H1 (cell line): ENCODE results near the gene CCDC30. TPM values are rescaled to one million over a fixed set of nuclear protein-coding genes. Genes with fewer than 3 reads are reported as not detected.

Experiments used
- CTCF ChIA-PET: fragments of 300-600 bp; sonication (Branson Sonifier 250); formaldehyde crosslinking; loops from one replicate; lab custom pipeline; 2021; ENCODE audit not compliant: partially characterized antibody; lab: Charles Lee
- POLR2A ChIA-PET: fragments of 300-600 bp; sonication (Branson Sonifier 250); formaldehyde crosslinking; loops from one replicate; lab custom pipeline; 2021; ENCODE audit warnings: inconsistent platforms; ENCODE audit not compliant: partially characterized antibody; lab: Charles Lee
- DNase-seq, 2 experiments: peaks; one replicate each; pipeline versions ENCODE4 v3.0.0 to v3.0.0-alpha.2; 2010 to 2022; ENCODE audit warnings: low spot score in 2 of 2, low read depth in 1 of 2, mixed read lengths in 1 of 2
- FAIRE-seq: peaks from 2 replicates; lab custom pipeline; 2011; peaks lifted over from hg19 to GRCh38; lab: Jason Lieb, UNC
- H2AFZ ChIP-seq: 2 replicates; pipeline ENCODE4 v1.8.1; 2012; ENCODE audit warnings: low read length, inconsistent platforms
- H2AK5ac ChIP-seq: 2 replicates; pipeline ENCODE4 v1.6.1; 2013; ENCODE audit warnings: low read depth, low read length
- H2BK120ac ChIP-seq: replicated peaks from 2 replicates; pipeline ENCODE3; 2013; ENCODE audit warnings: low read depth, low read length, inconsistent platforms
- H2BK12ac ChIP-seq: 2 replicates; pipeline ENCODE4 v1.6.1; 2013; ENCODE audit warnings: low read depth, low read length
- H2BK15ac ChIP-seq: 2 replicates; pipeline ENCODE4 v1.6.1; 2013; ENCODE audit warnings: low read length
- H2BK20ac ChIP-seq: 2 replicates; pipeline ENCODE4 v1.6.1; 2013; ENCODE audit warnings: low read length
- H2BK5ac ChIP-seq: 2 replicates; pipeline ENCODE4 v1.6.1; 2013; ENCODE audit warnings: low read depth, low read length
- H3K14ac ChIP-seq: 2 replicates; pipeline ENCODE4 v1.6.1; 2013; ENCODE audit warnings: inconsistent platforms; ENCODE audit not compliant: insufficient read length
- H3K18ac ChIP-seq: 2 replicates; pipeline ENCODE4 v1.6.1; 2013; ENCODE audit warnings: low read length; ENCODE audit errors: extremely low read depth
- H3K23ac ChIP-seq: 2 replicates; pipeline ENCODE4 v1.6.1; 2013; ENCODE audit warnings: inconsistent platforms; ENCODE audit not compliant: insufficient read length
- H3K23me2 ChIP-seq: 2 replicates; pipeline ENCODE4 v1.6.1; 2013; ENCODE audit warnings: low read depth, low read length
- H3K27ac ChIP-seq: 2 replicates; pipeline ENCODE4 v1.6.1; 2011; ENCODE audit warnings: low read depth, low read length, inconsistent platforms
- H3K27me3 ChIP-seq, 4 experiments: replicated peaks in 1 of 4; 1 replicate in 1 of 4; 2 replicates in 3 of 4; pipeline versions ENCODE4 v1.6.1 to v1.8.1; 2011 to 2013; ENCODE audit warnings: low read length in 3 of 4, mild to moderate bottlenecking in 3 of 4, inconsistent platforms in 2 of 4, mixed read lengths in 2 of 4, moderate library complexity in 1 of 4; ENCODE audit not compliant: control insufficient read depth in 3 of 4, insufficient read depth in 3 of 4; ENCODE audit errors: extremely low read depth in 1 of 4
- H3K36me3 ChIP-seq, 4 experiments: 2 replicates each; pipeline versions ENCODE4 v1.6.1 to v1.8.1; 2011 to 2013; ENCODE audit warnings: mild to moderate bottlenecking in 4 of 4, low read length in 3 of 4, moderate library complexity in 2 of 4, control low read depth in 1 of 4, inconsistent platforms in 1 of 4; ENCODE audit not compliant: insufficient read depth in 4 of 4, control insufficient read depth in 2 of 4
- H3K4ac ChIP-seq: replicated peaks from 2 replicates; pipeline ENCODE3; 2013; ENCODE audit warnings: low read length, low read depth, mixed read lengths, inconsistent platforms; ENCODE audit not compliant: insufficient read length
- H3K4me1 ChIP-seq, 4 experiments: replicated peaks in 1 of 4; 1 replicate in 1 of 4; 2 replicates in 3 of 4; pipeline versions ENCODE4 v1.6.1 to v1.8.1; 2011 to 2013; ENCODE audit warnings: low read length in 3 of 4, inconsistent platforms in 2 of 4, mixed read lengths in 1 of 4; ENCODE audit not compliant: insufficient read depth in 4 of 4, control insufficient read depth in 3 of 4
- H3K4me2 ChIP-seq, 2 experiments: 2 replicates each; pipeline versions ENCODE4 v1.6.1 to v1.8.1; 2011 to 2013; ENCODE audit warnings: low read depth in 2 of 2, low read length in 2 of 2, control low read depth in 1 of 2, inconsistent platforms in 1 of 2, mild to moderate bottlenecking in 1 of 2; ENCODE audit not compliant: insufficient read depth in 1 of 2
- H3K4me3 ChIP-seq, 4 experiments: fragments of 200-600, 300-600 bp in 1 of 4; sonication (generic), shearing (Covaris generic), sonication (Bioruptor Twin) in 1 of 4; 2 replicates each; pipeline versions ENCODE4 v1.5.1 to v1.8.1; 2011 to 2016; ENCODE audit warnings: low read length in 4 of 4, low read depth in 3 of 4, control low read depth in 2 of 4, inconsistent platforms in 2 of 4, mild to moderate bottlenecking in 2 of 4, mixed read lengths in 1 of 4, moderate library complexity in 1 of 4; ENCODE audit not compliant: insufficient read depth in 2 of 4; ENCODE audit errors: extremely low read depth in 1 of 4
- H3K56ac ChIP-seq: replicated peaks from 2 replicates; pipeline ENCODE3; 2013; ENCODE audit warnings: low read depth, mild to moderate bottlenecking, mixed read lengths, low read length, inconsistent platforms; ENCODE audit not compliant: insufficient read length
- H3K79me1 ChIP-seq: 2 replicates; pipeline ENCODE4 v1.6.1; 2013; ENCODE audit warnings: low read depth, low read length, control low read depth
- H3K79me2 ChIP-seq, 2 experiments: 2 replicates each; pipeline versions ENCODE4 v1.6.1 to v1.8.1; 2012 to 2013; ENCODE audit warnings: low read length in 2 of 2, mild to moderate bottlenecking in 2 of 2, inconsistent platforms in 1 of 2; ENCODE audit not compliant: insufficient read depth in 2 of 2, control insufficient read depth in 1 of 2
- H3K9ac ChIP-seq, 4 experiments: replicated peaks in 1 of 4; 1 replicate in 1 of 4; 2 replicates in 3 of 4; pipeline versions ENCODE4 v1.6.1 to v1.8.1; 2011 to 2013; ENCODE audit warnings: low read depth in 3 of 4, low read length in 3 of 4, control low read depth in 2 of 4, mild to moderate bottlenecking in 2 of 4, moderate library complexity in 2 of 4, inconsistent platforms in 1 of 4; ENCODE audit errors: extremely low read depth in 1 of 4
- H3K9me3 ChIP-seq, 2 experiments: 2 replicates each; pipeline versions ENCODE4 v1.6.1 to v1.8.1; 2012 to 2013; ENCODE audit warnings: mild to moderate bottlenecking in 2 of 2, moderate library complexity in 2 of 2, control low read depth in 1 of 2, inconsistent platforms in 1 of 2, low read depth in 1 of 2, low read length in 1 of 2, mixed read lengths in 1 of 2; ENCODE audit not compliant: insufficient read depth in 2 of 2
- H4K20me1 ChIP-seq, 2 experiments: replicated peaks in 1 of 2; 2 replicates each; pipeline versions ENCODE3 to v1.8.1; 2011 to 2013; ENCODE audit warnings: inconsistent platforms in 2 of 2, low read length in 2 of 2, mild to moderate bottlenecking in 1 of 2; ENCODE audit not compliant: insufficient read depth in 2 of 2, control insufficient read depth in 1 of 2
- H4K5ac ChIP-seq: 2 replicates; pipeline ENCODE4 v1.6.1; 2013; ENCODE audit warnings: low read length, low read depth, mixed read lengths, inconsistent platforms; ENCODE audit not compliant: insufficient read length
- H4K8ac ChIP-seq: 2 replicates; pipeline ENCODE4 v1.8.0; 2013; ENCODE audit warnings: mild to moderate bottlenecking, moderate library complexity, low read length, inconsistent platforms; ENCODE audit not compliant: insufficient read depth; ENCODE audit errors: extremely low read depth
- H4K91ac ChIP-seq: replicated peaks from 2 replicates; pipeline ENCODE3; 2013; ENCODE audit warnings: low read length, mixed read lengths, inconsistent platforms; ENCODE audit not compliant: insufficient read length
- ASH2L ChIP-seq: fragments of 200-600, 300-600 bp; sonication (generic); IDR thresholded peaks from one replicate; pipeline ENCODE4 v1.7.1; 2017; ENCODE audit warnings: low read length
- CBX8 ChIP-seq: fragments of 300-800, 300-1000 bp; sonication (generic); IDR thresholded peaks from 2 replicates; pipeline ENCODE4 v1.7.1; 2016; ENCODE audit warnings: low read depth, low read length, borderline replicate concordance
- CHD1 ChIP-seq: IDR thresholded peaks from 2 replicates; pipeline ENCODE4 v1.6.1; 2012; ENCODE audit warnings: low read depth, low read length, improper control_type of control experiment
- NRF1 ChIP-seq: IDR thresholded peaks from 2 replicates; pipeline ENCODE4 v1.6.1; 2011; ENCODE audit warnings: mild to moderate bottlenecking, low read depth, low read length, improper control_type of control experiment
- POLR2A ChIP-seq, 2 experiments: IDR thresholded peaks; 1 replicate in 1 of 2; 2 replicates in 1 of 2; pipeline ENCODE4 v1.6.1; 2011; ENCODE audit warnings: low read depth in 2 of 2, low read length in 2 of 2, mild to moderate bottlenecking in 2 of 2; ENCODE audit errors: control extremely low read depth in 1 of 2
- RBBP5 ChIP-seq: IDR thresholded peaks from 2 replicates; pipeline ENCODE4 v1.7.1; 2012; ENCODE audit warnings: low read depth, mild to moderate bottlenecking, inconsistent platforms, low read length, moderate library complexity, borderline replicate concordance
- SIX5 ChIP-seq: IDR thresholded peaks from 2 replicates; pipeline ENCODE4 v1.6.1; 2011; ENCODE audit warnings: mild to moderate bottlenecking, low read depth, low read length
- TAF1 ChIP-seq: IDR thresholded peaks from 2 replicates; pipeline ENCODE4 v1.6.1; 2011; ENCODE audit warnings: mild to moderate bottlenecking, low read depth, low read length
- ZNF274 ChIP-seq: IDR thresholded peaks from 2 replicates; pipeline ENCODE4 v1.7.0; 2012; ENCODE audit warnings: low read length, borderline replicate concordance; ENCODE audit errors: extremely low read depth
- WGBS, 2 experiments: shearing (Covaris generic) in 1 of 2; methylation state at CpG; one replicate each; pipeline versions ENCODE4 v1.1.6 to v1.1.7; 2013 to 2015; ENCODE audit warnings: low lambda C conversion rate in 2 of 2, mixed read lengths in 2 of 2, inconsistent platforms in 1 of 2, low coverage in 1 of 2, missing lambda C conversion rate in 1 of 2; ENCODE audit not compliant: insufficient replicate concordance in 2 of 2, insufficient coverage in 1 of 2, insufficient read length in 1 of 2; ENCODE audit errors: extremely low coverage in 1 of 2, missing lambda C conversion rate in 1 of 2; 5-methylcytosine and 5-hydroxymethylcytosine counted together
- polyA plus RNA-seq, 7 experiments: library from polyadenylated mRNA; depleted of rRNA in 3 of 7; stranded (reverse) in 5 of 7; unstranded in 2 of 7; fragments of >200 nt in 5 of 7; fragments of 200-250 nt in 2 of 7; gene quantifications; 1 replicate in 5 of 7; 2 replicates in 1 of 7; 4 replicates in 1 of 7; pipeline versions ENCODE4 v1.2.1 to v1.2.3, GENCODE V29; 2011 to 2013; ENCODE audit warnings: missing spikeins in 2 of 7, mixed read lengths in 2 of 7
- total RNA-seq: library from RNA; stranded (reverse); fragmentation: NEBNext Ultra II Directional; extraction: Animal tissue kit (Norgen Biotek cat#: 25700); gene quantifications from 2 replicates; pipeline ENCODE4 v1.2.1, GENCODE V29; 2021

The CCDC30 gene
- total and polyA plus RNA-seq, 2 of the 8 experiments (the other 6 are each of a cell fraction or from before 2014, with no cell fraction given) = 0.60 to 1.8 TPM

DNA sequence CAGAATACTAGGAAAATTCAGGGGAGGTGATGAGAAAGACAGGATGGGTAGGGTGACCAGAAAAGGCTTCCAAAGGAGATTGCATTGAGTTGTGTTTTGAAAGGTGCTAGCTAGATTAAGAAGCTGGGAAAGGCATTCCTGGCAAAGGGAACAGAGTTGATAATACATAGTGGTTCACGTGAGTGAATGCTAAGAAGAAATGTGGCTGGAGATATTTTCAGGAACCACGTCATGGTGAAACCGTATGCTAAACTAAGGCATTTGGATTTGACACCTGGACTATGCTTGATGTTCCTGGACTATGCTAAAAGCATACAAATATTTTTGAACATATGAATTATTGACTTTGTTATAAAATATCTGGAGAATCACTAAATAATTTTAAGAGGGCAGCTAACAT lies 14.7 kb downstream of the CCDC30 start:
- Histone ChIP-seq H4K5ac (no peak overlapping the region), H3K9me3 (no peaks in the 10 kb centered on the region), H2AK5ac (no peak overlapping the region), H2BK12ac (no peak overlapping the region), H3K27me3 (no peaks in the 10 kb centered on the region), H3K18ac (no peak overlapping the region), H3K9ac (no peak overlapping the region), H2BK5ac (no peak overlapping the region), H3K14ac (no peak overlapping the region), H2BK120ac (no peak overlapping the region), H3K27ac (no peak overlapping the region), H4K20me1 (no peaks in the 10 kb centered on the region), H3K36me3 (no peaks in the 10 kb centered on the region), H4K8ac (no peak overlapping the region), H3K56ac (no peak overlapping the region), H2BK20ac (no peak overlapping the region), H3K4me1 (no peaks in the 10 kb centered on the region), H3K79me2 (no peaks in the 10 kb centered on the region), H2BK15ac (no peak overlapping the region), H2AFZ (no peak overlapping the region), H3K4ac (no peak overlapping the region), H4K91ac (no peak overlapping the region), H3K23ac (no peak overlapping the region), H3K4me3 (no peak overlapping the region), H3K4me2 (no peak overlapping the region), H3K79me1 (no peaks in the 10 kb centered on the region), H3K23me2 (no peaks in the 10 kb centered on the region)
- CTCF ChIA-PET = no interaction called here
- WGBS, 2 experiments = 91% methylated on average over 3 of the region's 3 CpGs; no CpG with 5 or more reads in 1 of the 2 experiments
- no peak for DNase-seq
- no peak for TF ChIP-seq RBBP5
- no peak for TF ChIP-seq SIX5
- TF ChIP-seq ZNF274 = no peak
- no peak for TF ChIP-seq CBX8
- TF ChIP-seq NRF1 = no peak
- TF ChIP-seq POLR2A (IDR thresholded peaks at IDR 0.05; ENCODE audit: control extremely low read depth in 1 of 2, low read depth in 2 of 2, low read length in 2 of 2) = no peak
- no peak for TF ChIP-seq CHD1
- no peak for TF ChIP-seq ASH2L
- TF ChIP-seq TAF1 = no peak
- POLR2A ChIA-PET = no interaction called here
- FAIRE-seq = no peak
